Kidney (tissue), 14 donors: ENCODE data around the gene RGS12. TPM values are rescaled to one million over a fixed set of nuclear protein-coding genes. Genes with fewer than 3 reads are reported as not detected.
A peak's percentile ranks its signal among the peaks of the same experiment; 100 is the strongest.

Experiments
- DNase-seq, 5 donors: peaks; one replicate each; pipeline ENCODE4 v3.0.0-alpha.2; 2013 to 2020
- FAIRE-seq: peaks from 2 replicates; lab custom pipeline; 2012; peaks lifted over from hg19 to GRCh38; lab: Jason Lieb, UNC
- H3K27ac ChIP-seq, 2 donors: one replicate each; pipeline ENCODE4 v1.7.0; 2013; ENCODE audit warnings: low read depth in 2 of 2, low read length in 2 of 2, inconsistent platforms in 1 of 2
- H3K27me3 ChIP-seq: one replicate; pipeline ENCODE4 v1.7.1; 2013; ENCODE audit warnings: low read length, inconsistent platforms; ENCODE audit not compliant: control insufficient read depth, insufficient read depth
- H3K36me3 ChIP-seq, 3 donors: one replicate each; pipeline versions ENCODE4 v1.7.0 to v1.7.1; 2013; ENCODE audit warnings: low read length in 3 of 3, control low read depth in 1 of 3, inconsistent platforms in 1 of 3; ENCODE audit not compliant: insufficient read depth in 3 of 3, control insufficient read depth in 2 of 3
- H3K4me1 ChIP-seq, 3 donors: one replicate each; pipeline versions ENCODE4 v1.7.0 to v1.7.1; 2013; ENCODE audit warnings: low read length in 3 of 3, inconsistent platforms in 1 of 3, low read depth in 1 of 3; ENCODE audit not compliant: control insufficient read depth in 2 of 3, insufficient read depth in 2 of 3
- H3K4me3 ChIP-seq, 3 donors: one replicate each; pipeline versions ENCODE4 v1.7.0 to v1.8.1; 2013; ENCODE audit warnings: low read length in 3 of 3, control low read depth in 1 of 3, inconsistent platforms in 1 of 3
- H3K9ac ChIP-seq, 3 donors: one replicate each; pipeline versions ENCODE4 v1.7.0 to v1.7.1; 2013; ENCODE audit warnings: low read length in 3 of 3, control low read depth in 1 of 3, inconsistent platforms in 1 of 3
- H3K9me3 ChIP-seq, 3 donors: one replicate each; pipeline versions ENCODE4 v1.7.0 to v1.7.1; 2013; ENCODE audit warnings: low read length in 3 of 3, control low read depth in 1 of 3, inconsistent platforms in 1 of 3; ENCODE audit not compliant: control insufficient read depth in 2 of 3, insufficient read depth in 1 of 3
- CTCF ChIP-seq: IDR thresholded peaks from 3 replicates; pipeline ENCODE4 v1.5.1; 2012; ENCODE audit warnings: mild to moderate bottlenecking, moderate library complexity, borderline replicate concordance; ENCODE audit not compliant: insufficient read depth; ENCODE audit errors: extremely low read depth
- intact Hi-C: fragments of 100-400 bp; cut with DNase I; formaldehyde crosslinking; loops from one replicate; pipeline ENCODE4 v1.11.1; 2022
- polyA plus RNA-seq: library from polyadenylated mRNA; stranded (reverse); fragments of 350-450 nt; fragmentation: Illumina TruSeq; extraction: RNeasy Lipid Tissue Mini Kit (QIAGEN cat#74804); gene quantifications from one replicate; pipeline ENCODE4 v1.2.3, GENCODE V29; 2014; ENCODE audit warnings: low read depth, low replicate concordance; ENCODE audit not compliant: insufficient read depth
- total RNA-seq: library from RNA; stranded (reverse); fragmentation: NEBNext Ultra II Directional; extraction: Animal tissue kit (Norgen Biotek cat#: 25700); gene quantifications from one replicate; pipeline ENCODE4 v1.2.1, GENCODE V29; 2021
- donor health status: control.
- donor health status: control.
- donor health status: control.
- donor health status: control.
- donor health status: control.
- donor health status: DM: yes; HTN: yes; CAD: no.
- donor health status: Normal renal cell carcinoma (clear cell type).

The RGS12 gene
- total and polyA plus RNA-seq, 2 donors from 2014 or later, result 18.0 to 35.5 TPM

- FAIRE-seq, result no peak
- no peak overlapping the region for H3K9ac ChIP-seq
Observed at GRCh38 chr4:3305610-3306371, 13.0 kb downstream of the RGS12 start.

GRCh38 chr4:3306450-3306849, 13.6 kb downstream of the RGS12 start:
- no peak for FAIRE-seq
- H3K4me1 ChIP-seq, result peaks cover 0 to 19% (median 12%) of the 10 kb centered on the region in 3 donors

More at GRCh38 chr4:3305610-3306371, 13.0 kb downstream of the RGS12 start:
- DNase-seq, result peak in 3 of 5 donors; percentile 30 to 45 (median 37)
- H3K4me1 ChIP-seq, result peaks cover 0 to 19% (median 12%) of the 10 kb centered on the region in 3 donors
- H3K9me3 ChIP-seq, result no peaks in the 10 kb centered on the region
- H3K36me3 ChIP-seq, result no peaks in the 10 kb centered on the region
- H3K4me3 ChIP-seq, result no peak overlapping the region
- no peaks in the 10 kb centered on the region for H3K27me3 ChIP-seq
- intact Hi-C loops, result no loop called here
- H3K27ac ChIP-seq, result no peak overlapping the region
- TF ChIP-seq CTCF, result no peak

GRCh38 chr4:3307060-3307459, 14.2 kb downstream of the RGS12 start:
- intact Hi-C loops, result no loop called here
- Histone ChIP-seq H3K27me3 (no peaks in the 10 kb centered on the region), H3K4me3 (no peak overlapping the region), H3K9me3 (no peaks in the 10 kb centered on the region), H3K9ac (no peak overlapping the region), H3K36me3 (no peaks in the 10 kb centered on the region), H3K27ac (no peak overlapping the region), H3K4me1 (peaks cover 0 to 19% (median 12%) of the 10 kb centered on the region in 3 donors)
- TF ChIP-seq CTCF, result no peak
- FAIRE-seq (no peak), DNase-seq (peak in 2 of 5 donors; percentile 35 to 53)

More at GRCh38 chr4:3306450-3306849, 13.6 kb downstream of the RGS12 start:
- Histone ChIP-seq H3K9me3 (no peaks in the 10 kb centered on the region), H3K27ac (no peak overlapping the region), H3K9ac (no peak overlapping the region), H3K4me3 (no peak overlapping the region), H3K27me3 (no peaks in the 10 kb centered on the region), H3K36me3 (no peaks in the 10 kb centered on the region)
- peak in 2 of 5 donors; percentile 29 to 32 for DNase-seq
- intact Hi-C loops, result no loop called here
- TF ChIP-seq CTCF, result no peak
